Panc1 (cell line): ENCODE measurements around the gene SERPINA9. TPM values are rescaled to one million over a fixed set of nuclear protein-coding genes. Genes with fewer than 3 reads are reported as not detected.

ENCODE experiments used
- ATAC-seq: fragments of 200-7000 bp; cut with Tn5 transposase; 2 replicates; pipeline ENCODE4 v1.9.1; 2020; ENCODE audit warnings: mild to moderate bottlenecking, moderate library complexity
- BruUV-seq: library from RNA; stranded (reverse); fragments of 400-500 nt; replicated peaks from 2 replicates; lab custom pipeline; 2021; lab: Mats Ljungman, UMichigan
- CTCF ChIA-PET: fragments of 300-600 bp; sonication (Branson Sonifier 250); formaldehyde crosslinking; loops from one replicate; lab custom pipeline; 2022; ENCODE audit warnings: antibody characterized with exemption; lab: Charles Lee
- POLR2A ChIA-PET: fragments of 300-600 bp; sonication (Branson Sonifier 250); formaldehyde crosslinking; loops from one replicate; lab custom pipeline; 2022; ENCODE audit warnings: antibody characterized with exemption; lab: Charles Lee
- DNase-seq: peaks from one replicate; pipeline ENCODE4 v3.0.0-alpha.2; 2010; ENCODE audit warnings: low read depth, low spot score
- H3K27ac ChIP-seq: 2 replicates; pipeline ENCODE4 v1.5.1; 2011; ENCODE audit warnings: mild to moderate bottlenecking, low read length, inconsistent platforms
- H3K27me3 ChIP-seq: fragments of 200-500 bp; sonication (Bioruptor generic); 2 replicates; pipeline ENCODE4 v1.6.0; 2014; ENCODE audit warnings: low read length, inconsistent platforms; ENCODE audit not compliant: control insufficient read depth, insufficient read depth
- H3K36me3 ChIP-seq: fragments of 200-500 bp; sonication (Bioruptor generic); 2 replicates; pipeline ENCODE4 v1.5.1; 2014; ENCODE audit warnings: inconsistent platforms, mild to moderate bottlenecking, low read length, moderate library complexity; ENCODE audit not compliant: control insufficient read depth, insufficient read depth
- H3K4me1 ChIP-seq: 2 replicates; pipeline ENCODE4 v1.5.1; 2011; ENCODE audit warnings: inconsistent platforms, mild to moderate bottlenecking, low read length, moderate library complexity; ENCODE audit not compliant: control insufficient read depth, insufficient read depth
- H3K4me3 ChIP-seq, 2 experiments: 2 replicates each; pipeline ENCODE4 v1.5.1; 2011 to 2012; ENCODE audit warnings: low read depth in 2 of 2, low read length in 2 of 2, mild to moderate bottlenecking in 2 of 2, inconsistent platforms in 1 of 2, moderate library complexity in 1 of 2
- H3K9me3 ChIP-seq: fragments of 200-500 bp; sonication (Bioruptor generic); 2 replicates; pipeline ENCODE4 v1.5.1; 2014; ENCODE audit warnings: low read depth, mild to moderate bottlenecking, inconsistent platforms, low read length, moderate library complexity; ENCODE audit not compliant: control insufficient read depth, insufficient read depth
- POLR2AphosphoS5 ChIP-seq: IDR thresholded peaks from 2 replicates; pipeline ENCODE4 v1.6.1; 2012; ENCODE audit warnings: mild to moderate bottlenecking, low read depth, low read length, moderate library complexity
- SIN3A ChIP-seq: IDR thresholded peaks from 2 replicates; pipeline ENCODE4 v1.6.1; 2012; ENCODE audit warnings: low read depth, mild to moderate bottlenecking, low read length, moderate library complexity, borderline replicate concordance; ENCODE audit not compliant: insufficient read depth
- TCF7L2 ChIP-seq: IDR thresholded peaks from 2 replicates; pipeline ENCODE4 v1.6.1; 2011; ENCODE audit warnings: mild to moderate bottlenecking, low read depth, low read length, inconsistent platforms
- in situ Hi-C: cut with HindIII; loops from 2 replicates; pipeline ENCODE4 v1.10.0; 2016; ENCODE audit warnings: low sequenced_read_pairs, low pct_unique_long_range_greater_than_20kb
- intact Hi-C: fragments of 100-400 bp; cut with micrococcal nuclease; formaldehyde crosslinking; loops from one replicate; pipeline ENCODE4 v1.10.0; 2022; ENCODE audit not compliant: unreplicated experiment
- total RNA-seq: library from RNA; stranded (reverse); gene quantifications from one replicate; pipeline ENCODE4 v1.2.1, GENCODE V29; 2021; ENCODE audit not compliant: unreplicated experiment
- TF ChIP-seq, protein P1 (sequence below), 2 experiments: IDR thresholded peaks; 2 replicates each; pipeline ENCODE4 v1.6.1; 2011 to 2012; ENCODE audit warnings: low read depth in 2 of 2, control low read depth in 1 of 2, low read length in 1 of 2, mild to moderate bottlenecking in 1 of 2, moderate library complexity in 1 of 2; ENCODE audit not compliant: insufficient read depth in 1 of 2
- TF ChIP-seq, protein P2 (sequence below): fragments of 450-650 bp; IDR thresholded peaks from 2 replicates; pipeline ENCODE4 v1.5.1; 2017; ENCODE audit warnings: mild to moderate bottlenecking

The SERPINA9 gene
- total RNA-seq, 1 experiment from 2014 or later: not detected

DNA sequence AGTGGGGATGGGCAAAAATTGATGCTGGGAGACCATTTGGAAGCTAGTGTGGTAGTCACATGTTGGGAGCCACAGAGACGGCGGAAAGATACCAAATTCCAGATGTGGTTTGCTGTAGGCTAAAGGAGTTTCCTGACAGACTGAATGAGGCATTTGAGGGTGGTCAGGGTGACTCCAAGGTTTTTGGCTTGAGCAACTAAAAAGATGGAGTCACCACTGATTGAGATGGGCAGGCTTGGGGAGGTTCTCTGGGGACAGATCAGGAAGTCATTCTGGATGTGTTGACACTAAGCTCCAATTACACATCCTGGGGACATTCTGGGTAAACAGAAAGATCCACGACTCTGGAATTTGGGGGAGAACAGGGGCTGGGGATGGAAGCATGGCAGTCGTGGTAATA, 15.5 kb upstream of the SERPINA9 start:
- no peak for ATAC-seq
- POLR2A ChIA-PET: no interaction called here
- Histone ChIP-seq H3K36me3 (no peaks in the 10 kb centered on the region), H3K9me3 (no peaks in the 10 kb centered on the region), H3K27me3 (no peaks in the 10 kb centered on the region), H3K4me1 (no peaks in the 10 kb centered on the region), H3K4me3 (no peak overlapping the region), H3K27ac (no peak overlapping the region)
- intact Hi-C loops: no loop called here
- no peak for DNase-seq
- in situ Hi-C loops: no loop called here
- TF ChIP-seq TCF7L2: no peak
- TF ChIP-seq, protein P1, sequence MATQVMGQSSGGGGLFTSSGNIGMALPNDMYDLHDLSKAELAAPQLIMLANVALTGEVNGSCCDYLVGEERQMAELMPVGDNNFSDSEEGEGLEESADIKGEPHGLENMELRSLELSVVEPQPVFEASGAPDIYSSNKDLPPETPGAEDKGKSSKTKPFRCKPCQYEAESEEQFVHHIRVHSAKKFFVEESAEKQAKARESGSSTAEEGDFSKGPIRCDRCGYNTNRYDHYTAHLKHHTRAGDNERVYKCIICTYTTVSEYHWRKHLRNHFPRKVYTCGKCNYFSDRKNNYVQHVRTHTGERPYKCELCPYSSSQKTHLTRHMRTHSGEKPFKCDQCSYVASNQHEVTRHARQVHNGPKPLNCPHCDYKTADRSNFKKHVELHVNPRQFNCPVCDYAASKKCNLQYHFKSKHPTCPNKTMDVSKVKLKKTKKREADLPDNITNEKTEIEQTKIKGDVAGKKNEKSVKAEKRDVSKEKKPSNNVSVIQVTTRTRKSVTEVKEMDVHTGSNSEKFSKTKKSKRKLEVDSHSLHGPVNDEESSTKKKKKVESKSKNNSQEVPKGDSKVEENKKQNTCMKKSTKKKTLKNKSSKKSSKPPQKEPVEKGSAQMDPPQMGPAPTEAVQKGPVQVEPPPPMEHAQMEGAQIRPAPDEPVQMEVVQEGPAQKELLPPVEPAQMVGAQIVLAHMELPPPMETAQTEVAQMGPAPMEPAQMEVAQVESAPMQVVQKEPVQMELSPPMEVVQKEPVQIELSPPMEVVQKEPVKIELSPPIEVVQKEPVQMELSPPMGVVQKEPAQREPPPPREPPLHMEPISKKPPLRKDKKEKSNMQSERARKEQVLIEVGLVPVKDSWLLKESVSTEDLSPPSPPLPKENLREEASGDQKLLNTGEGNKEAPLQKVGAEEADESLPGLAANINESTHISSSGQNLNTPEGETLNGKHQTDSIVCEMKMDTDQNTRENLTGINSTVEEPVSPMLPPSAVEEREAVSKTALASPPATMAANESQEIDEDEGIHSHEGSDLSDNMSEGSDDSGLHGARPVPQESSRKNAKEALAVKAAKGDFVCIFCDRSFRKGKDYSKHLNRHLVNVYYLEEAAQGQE (IDR thresholded peaks at IDR 0.05; ENCODE audit: insufficient read depth in 1 of 2, low read depth in 2 of 2, low read length in 1 of 2): no peak
- no TSS peak for BruUV-seq
- CTCF ChIA-PET: interaction anchor here (0.8 kb wide), 1 partner anchor 16 kb away, joined by 3 read pairs; no protein-coding TSS in a partner anchor

DNA sequence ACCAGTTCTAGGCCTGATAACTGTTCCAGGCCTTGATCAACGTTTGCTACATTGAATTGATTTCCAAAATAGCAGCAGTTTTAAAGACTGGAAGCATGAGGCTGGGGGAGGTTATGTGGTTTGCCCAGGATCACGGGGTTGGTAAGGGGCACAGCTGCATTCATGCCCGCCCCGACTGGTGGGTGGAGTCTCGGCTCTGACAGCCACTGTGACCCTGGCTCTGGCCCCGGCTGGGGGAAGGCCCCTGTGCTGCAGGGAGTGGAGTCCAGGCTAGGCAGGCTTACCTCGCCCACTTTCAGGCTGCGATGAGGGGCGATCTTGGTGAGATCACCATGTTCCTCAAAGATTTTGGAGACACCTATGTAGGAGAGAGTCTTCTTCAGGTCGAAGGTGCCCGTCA, 13.3 kb upstream of the SERPINA9 start:
- in situ Hi-C loops (no loop called here), intact Hi-C loops (loop anchor here (5.0 kb wide), 1 partner anchor 57 kb away; no protein-coding TSS in a partner anchor)
- H3K4me3 ChIP-seq: no peak overlapping the region
- CTCF ChIA-PET: no interaction called here
- ATAC-seq (no peak), DNase-seq (no peak)
- POLR2A ChIA-PET: no interaction called here
- no peak overlapping the region for H3K27ac ChIP-seq
- H3K27me3 ChIP-seq: no peaks in the 10 kb centered on the region
- no peaks in the 10 kb centered on the region for H3K4me1 ChIP-seq
- no peaks in the 10 kb centered on the region for H3K36me3 ChIP-seq
- no TSS peak for BruUV-seq
- no peaks in the 10 kb centered on the region for H3K9me3 ChIP-seq
- TF ChIP-seq SIN3A: no peak
- TF ChIP-seq, protein P1 (IDR thresholded peaks at IDR 0.05; ENCODE audit: insufficient read depth in 1 of 2, low read depth in 2 of 2, low read length in 1 of 2): no peak
- TF ChIP-seq TCF7L2: no peak
- no peak for TF ChIP-seq POLR2AphosphoS5
- TF ChIP-seq, protein P2, sequence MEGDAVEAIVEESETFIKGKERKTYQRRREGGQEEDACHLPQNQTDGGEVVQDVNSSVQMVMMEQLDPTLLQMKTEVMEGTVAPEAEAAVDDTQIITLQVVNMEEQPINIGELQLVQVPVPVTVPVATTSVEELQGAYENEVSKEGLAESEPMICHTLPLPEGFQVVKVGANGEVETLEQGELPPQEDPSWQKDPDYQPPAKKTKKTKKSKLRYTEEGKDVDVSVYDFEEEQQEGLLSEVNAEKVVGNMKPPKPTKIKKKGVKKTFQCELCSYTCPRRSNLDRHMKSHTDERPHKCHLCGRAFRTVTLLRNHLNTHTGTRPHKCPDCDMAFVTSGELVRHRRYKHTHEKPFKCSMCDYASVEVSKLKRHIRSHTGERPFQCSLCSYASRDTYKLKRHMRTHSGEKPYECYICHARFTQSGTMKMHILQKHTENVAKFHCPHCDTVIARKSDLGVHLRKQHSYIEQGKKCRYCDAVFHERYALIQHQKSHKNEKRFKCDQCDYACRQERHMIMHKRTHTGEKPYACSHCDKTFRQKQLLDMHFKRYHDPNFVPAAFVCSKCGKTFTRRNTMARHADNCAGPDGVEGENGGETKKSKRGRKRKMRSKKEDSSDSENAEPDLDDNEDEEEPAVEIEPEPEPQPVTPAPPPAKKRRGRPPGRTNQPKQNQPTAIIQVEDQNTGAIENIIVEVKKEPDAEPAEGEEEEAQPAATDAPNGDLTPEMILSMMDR: no peak
